Activated gamma-delta T cell (primary cell): ENCODE data around the gene ATP1B2.

Experiments
- DNase-seq: peaks from one replicate; lab custom pipeline; 2025; lab: John Stamatoyannopoulos, UW

ATP1B2 gene

DNA sequence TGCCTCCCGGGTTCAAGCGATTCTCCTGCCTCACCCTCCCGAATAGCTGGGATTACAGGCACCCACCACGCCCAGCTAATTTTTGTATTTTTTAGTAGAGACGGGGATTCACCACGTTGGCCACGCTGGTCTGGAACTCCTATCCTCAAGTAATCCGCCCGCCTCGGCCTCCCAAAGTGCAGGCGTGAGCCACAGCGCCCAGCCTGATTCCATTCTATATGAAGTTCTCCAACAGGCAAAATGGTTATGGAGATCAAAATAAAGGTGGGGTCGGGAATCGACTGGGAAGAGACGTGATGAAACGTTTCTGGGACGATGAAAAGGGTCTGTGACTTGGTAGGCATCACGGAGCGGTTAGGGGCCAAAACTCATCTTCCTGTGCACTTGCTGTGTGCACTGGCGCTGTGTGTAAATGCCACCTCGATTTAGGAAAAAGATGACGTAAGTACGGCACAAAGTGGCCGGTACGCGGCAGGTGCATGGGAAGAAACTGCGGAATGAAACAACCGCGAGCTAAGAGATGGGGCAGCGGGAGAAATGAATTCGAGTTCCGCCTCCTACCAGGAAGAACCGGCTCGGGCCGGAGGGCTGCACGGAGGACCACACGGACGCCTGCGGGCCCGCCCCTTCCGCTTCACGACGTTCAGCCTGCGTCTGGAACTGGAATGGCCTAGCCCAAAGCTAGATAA lies 35.0 kb downstream of the ATP1B2 start:
- peak; percentile 79 for DNase-seq

DNA sequence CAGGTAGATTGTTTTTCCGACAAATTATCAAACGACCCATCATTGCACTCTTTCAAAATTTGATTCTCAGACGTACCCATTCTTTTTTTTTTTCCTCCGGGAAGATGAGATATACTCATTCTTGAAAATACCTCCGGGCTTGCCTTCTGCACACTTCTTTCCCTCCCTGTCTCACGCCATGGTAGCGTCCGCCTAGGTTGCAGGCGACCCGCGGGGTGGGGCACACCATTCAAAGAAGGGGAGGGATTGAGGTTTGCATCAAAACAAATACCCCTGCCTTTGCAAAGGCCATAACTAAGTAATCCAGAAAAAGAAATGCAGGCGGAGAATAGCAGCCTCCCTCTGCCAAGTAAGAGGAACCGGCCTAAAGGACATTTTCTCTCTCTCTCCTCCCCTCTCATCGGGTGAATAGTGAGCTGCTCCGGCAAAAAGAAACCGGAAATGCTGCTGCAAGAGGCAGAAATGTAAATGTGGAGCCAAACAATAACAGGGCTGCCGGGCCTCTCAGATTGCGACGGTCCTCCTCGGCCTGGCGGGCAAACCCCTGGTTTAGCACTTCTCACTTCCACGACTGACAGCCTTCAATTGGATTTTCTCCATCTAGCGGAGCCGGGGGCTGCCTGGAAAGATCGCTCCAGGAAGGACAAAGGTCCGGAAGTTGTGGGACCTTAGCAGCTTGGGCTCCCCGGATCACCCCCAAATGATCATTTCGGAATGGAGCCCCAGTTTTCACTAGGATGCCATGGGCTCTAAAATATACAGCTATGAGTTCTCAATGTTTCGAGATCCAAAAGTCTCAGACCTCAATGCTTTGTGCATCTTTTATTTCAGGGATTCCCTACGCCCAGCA lies 35.7 kb downstream of the ATP1B2 start:
- DNase-seq: peak; percentile 47

DNA sequence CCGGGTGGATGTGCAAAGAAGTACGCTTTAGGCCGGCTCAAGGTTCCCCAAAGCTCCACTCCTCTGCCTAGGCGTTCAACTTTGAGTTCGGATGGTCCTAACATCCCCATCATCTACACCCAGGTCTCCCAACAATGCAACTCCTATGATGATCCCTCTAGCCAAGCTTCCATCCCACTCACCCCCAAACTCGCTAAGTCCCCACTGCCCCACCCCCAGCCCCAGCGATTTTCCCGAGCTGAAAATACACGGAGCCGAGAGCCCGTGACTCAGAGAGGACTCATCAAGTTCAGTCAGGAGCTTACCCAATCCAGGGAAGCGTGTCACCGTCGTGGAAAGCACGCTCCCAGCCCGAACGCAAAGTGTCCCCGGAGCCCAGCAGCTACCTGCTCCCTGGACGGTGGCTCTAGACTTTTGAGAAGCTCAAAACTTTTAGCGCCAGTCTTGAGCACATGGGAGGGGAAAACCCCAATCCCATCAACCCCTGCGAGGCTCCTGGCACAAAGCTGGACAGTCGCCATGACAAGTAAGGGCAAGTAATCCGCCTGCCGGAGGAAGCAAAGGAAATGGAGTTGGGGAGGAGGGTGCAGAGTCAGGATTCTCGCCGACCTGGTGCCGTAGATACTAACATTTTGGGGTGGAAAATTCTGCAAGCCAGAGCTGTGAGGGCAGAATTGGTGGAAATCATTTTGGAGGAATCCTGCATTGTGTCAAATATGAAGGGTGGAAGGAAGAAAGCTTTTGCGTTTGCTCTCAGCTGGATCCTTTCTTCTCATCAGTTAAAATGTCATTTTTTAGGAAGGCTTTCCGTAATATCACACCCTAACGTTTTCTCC lies 36.6 kb downstream of the ATP1B2 start, which contains the start of gene TP53:
TSS of gene TP53 (minus strand) at position 419 of the 836 bp plus-strand sequence. CDS start 10,896 bp downstream, outside the sequence.
- DNase-seq: no peak

DNA sequence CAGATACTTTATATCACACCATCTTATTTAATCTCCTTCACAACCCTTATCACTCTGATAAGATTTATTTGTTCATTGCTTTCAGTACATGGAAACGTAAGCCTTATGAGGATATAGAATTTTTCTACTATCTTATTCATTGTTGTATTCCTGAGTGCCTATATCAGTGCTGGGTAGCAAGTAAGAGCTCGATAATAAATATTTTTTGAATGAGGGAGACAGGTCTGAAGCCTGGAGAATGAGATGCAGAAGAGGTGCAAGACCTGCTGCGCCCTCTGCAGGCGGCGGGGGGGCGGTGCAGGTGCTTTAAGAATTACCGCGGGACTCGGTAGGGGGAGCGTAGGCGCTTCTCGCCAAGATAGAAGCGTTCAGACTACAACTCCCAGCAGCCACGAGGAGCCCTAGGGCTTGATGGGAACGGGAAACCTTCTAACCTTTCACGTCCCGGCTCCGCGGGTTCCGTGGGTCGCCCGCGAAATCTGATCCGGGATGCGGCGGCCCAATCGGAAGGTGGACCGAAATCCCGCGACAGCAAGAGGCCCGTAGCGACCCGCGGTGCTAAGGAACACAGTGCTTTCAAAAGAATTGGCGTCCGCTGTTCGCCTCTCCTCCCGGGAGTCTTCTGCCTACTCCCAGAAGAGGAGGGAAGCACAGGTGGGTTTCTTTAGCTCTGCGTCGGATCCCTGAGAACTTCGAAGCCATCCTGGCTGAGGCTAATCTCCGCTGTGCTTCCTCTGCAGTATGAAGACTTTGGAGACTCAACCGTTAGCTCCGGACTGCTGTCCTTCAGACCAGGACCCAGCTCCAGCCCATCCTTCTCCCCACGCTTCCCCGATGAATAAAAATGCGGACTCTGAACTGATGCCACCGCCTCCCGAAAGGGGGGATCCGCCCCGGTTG lies 37.4 kb downstream of the ATP1B2 start, which contains the start of gene WRAP53:
TSS of gene WRAP53 (plus strand) at position 570 of the 900 bp plus-strand sequence. CDS start at position 742, 172 bp downstream.
- DNase-seq: peak; percentile 83

DNA sequence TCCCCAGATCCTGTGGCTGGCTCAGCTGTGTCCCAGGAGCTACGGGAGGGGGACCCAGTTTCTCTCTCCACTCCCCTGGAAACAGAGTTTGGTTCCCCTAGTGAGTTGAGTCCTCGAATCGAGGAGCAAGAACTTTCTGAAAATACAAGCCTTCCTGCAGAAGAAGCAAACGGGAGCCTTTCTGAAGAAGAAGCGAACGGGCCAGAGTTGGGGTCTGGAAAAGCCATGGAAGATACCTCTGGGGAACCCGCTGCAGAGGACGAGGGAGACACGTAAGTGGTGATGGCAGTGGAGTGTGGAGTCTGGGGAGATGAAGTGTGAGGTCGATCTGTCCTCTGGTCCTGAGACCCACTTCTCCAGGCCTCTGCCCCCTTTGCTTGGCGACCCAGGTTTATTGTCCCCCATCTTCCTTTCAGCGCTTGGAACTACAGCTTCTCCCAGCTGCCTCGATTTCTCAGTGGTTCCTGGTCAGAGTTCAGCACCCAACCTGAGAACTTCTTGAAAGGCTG lies 38.1 kb downstream of the ATP1B2 start:
- no peak for DNase-seq

DNA sequence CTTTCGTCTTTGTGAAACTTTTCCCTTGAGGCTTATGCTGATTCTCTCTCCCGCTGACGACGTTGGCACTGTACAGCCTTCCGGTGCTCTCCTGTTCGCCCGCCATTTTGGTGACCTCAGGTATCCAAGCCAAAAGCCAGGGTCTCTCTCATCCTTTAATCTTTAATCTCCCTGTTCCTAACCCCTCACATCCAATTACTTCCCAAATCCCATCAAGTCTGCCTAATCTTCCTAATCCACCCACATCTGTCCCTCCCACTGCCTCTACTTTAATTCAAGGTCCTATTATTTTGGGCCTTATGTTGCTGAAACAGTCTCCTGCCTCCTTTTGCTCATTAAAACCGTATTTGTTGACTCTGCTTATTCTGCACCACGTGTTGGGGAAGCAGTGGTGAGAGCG lies 44.9 kb downstream of the ATP1B2 start:
- no peak for DNase-seq

DNA sequence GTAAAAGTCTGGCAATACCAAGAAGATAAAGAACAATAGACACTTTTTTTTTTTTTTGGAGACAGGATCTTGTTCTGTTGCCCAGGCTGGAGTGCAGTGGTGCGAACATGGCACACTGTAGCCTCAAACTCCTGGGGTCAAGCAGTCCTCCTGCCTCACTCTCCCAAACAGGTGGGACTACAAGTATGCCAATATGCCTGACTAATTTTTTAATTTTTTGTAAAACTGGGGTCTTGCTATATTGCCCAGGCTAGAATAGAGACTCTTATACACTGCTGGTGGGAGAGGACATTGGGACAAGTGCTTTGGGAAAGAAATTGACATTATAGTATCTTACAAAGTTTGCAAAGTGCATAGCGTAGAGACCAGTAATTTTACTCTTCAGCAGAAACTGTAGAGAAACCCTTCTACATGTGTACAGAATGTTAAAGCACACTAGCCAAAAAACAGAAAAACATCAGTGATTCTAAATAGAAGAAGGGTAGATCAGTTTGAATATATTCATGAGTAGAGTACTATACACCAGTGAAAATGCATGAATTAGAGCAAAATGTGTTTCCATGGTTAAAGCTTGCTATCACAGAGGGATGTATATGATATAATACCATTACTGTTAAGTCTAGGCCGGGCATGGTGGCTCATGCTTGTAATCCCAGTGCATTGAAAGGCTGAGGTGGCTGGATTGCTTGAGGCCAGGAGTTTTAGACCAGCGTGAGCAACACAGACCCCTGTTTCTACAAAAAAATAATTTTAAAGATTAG lies 47.3 kb downstream of the ATP1B2 start:
- no peak for DNase-seq

DNA sequence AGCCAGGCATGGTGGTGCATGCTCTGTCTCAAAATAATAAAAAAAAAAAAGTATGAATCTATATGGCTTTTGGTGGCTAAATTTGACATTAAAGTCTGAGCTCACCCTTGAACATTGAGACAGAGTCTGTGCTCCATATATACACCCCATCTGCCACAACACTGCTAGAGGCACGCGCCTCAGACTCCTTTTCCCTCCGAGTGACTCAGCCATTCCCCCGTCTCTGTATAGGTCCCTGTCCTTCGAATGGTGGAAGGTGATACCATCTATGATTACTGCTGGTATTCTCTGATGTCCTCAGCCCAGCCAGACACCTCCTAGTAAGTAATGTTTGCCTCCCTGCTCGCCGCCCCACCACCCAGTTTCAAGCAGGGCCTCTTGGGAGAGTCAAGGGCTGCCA lies 49.8 kb downstream of the ATP1B2 start:
- DNase-seq: no peak

DNA sequence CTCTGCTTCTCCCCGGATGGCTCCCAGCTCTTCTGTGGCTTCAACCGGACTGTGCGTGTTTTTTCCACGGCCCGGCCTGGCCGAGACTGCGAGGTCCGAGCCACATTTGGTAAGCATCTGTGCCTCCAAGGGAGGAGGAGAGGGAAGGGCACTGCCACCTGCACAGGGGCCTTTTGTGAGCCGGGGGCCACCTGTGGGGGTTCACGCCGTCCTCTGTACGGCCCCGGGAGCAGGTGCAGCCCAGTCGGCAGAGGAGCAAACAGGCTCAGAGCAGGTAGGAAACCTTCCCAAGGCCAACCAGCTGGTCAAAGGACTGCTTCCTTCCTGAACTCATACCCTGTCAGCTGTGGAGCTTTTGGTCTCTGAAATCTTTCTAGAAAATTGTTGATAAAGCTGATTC lies 51.0 kb downstream of the ATP1B2 start:
- no peak for DNase-seq

DNA sequence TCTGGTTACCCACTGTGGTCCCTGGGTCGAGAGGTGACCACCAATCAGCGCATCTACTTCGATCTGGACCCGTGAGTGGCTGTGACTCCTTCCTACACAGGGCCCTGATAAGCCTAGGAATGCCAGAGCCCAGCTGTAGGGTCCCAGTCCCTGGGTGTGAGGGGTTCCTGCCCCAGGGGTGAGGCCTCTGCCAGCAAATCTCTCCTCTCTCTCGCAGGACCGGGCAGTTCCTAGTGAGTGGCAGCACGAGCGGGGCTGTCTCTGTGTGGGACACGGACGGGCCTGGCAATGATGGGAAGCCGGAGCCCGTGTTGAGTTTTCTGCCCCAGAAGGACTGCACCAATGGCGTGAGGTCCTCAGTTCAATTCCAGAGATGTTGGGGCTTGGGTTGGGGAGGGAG lies 52.0 kb downstream of the ATP1B2 start:
- DNase-seq: no peak

DNA sequence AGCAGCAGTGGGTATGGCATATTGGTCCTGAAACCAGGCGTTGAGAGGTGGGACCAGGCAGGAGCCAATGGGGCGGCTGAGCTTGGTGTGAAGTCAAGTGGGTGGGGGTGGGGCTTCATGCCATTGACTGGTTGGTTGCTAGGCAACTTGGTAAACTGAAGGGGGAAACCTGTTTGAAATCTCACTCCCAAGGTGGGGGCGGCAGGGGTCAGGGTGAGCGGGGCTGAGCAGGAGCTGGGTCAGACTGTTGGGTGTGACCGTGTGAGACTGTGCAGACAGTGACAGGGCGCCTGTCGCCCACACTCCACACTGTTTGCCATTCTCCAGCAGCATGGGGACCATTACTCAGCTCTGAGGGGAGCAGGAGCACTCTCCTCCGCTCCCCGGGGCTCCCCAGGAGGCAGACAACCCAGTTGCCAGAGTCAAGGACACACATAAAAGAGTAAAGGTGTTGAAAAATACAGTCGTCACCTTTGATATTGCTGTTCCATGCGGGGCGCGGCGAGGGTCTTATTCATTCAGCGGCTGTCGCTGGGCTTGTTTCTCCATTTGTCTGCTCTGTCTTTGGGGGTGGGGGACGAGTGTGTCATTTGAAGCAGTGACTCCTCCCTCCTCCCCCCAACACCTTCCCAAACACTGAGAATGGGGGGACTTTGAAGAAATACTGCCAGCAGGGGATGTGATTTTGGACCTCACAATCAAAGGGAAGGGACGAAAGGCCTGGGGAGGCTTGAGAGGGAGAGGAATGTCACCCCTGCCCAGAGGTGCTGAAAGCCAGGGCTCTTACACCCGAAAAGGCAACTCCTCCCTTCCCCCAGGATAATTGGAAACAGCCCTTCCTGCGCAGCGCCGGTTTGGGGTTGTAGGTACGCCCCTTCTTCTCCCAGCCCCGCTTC lies 53.1 kb downstream of the ATP1B2 start:
- no peak for DNase-seq

DNA sequence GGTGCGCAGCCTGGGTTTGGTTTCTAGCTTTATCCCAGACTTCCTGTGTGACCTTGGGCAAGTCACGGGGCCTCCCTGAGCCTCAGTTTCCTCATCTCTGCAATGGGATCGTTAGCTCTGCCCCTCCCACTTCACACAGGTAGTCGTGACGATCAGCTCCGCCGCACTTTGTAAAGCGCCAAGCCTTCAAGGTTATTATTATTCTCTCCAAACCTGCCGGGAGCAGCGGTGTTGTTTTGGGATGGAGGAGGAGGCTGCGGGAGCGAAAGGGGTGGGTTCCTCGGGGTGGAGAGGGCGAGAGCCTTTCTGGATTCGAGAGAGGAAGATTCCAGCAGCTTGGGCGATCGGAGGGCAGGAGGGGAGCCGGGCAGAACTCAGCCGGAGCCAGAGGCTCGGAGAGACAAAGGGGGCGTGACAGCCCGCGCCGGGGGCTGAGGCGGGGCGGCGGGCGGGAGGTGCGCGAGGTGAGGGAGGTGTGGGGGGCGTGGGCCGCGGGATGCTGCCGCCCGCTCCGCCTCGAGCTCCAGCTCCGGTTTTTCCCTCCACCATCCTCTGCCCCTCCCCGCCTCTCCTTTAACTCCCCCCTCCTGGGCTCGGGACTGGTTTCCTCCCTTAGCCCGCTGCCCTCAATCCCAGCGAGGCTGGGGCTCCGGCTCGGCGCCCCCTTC lies 54.0 kb downstream of the ATP1B2 start, which contains the start of gene EFNB3:
TSS of gene EFNB3 (plus strand) at position 602 of the 668 bp plus-strand sequence. CDS start 397 bp downstream, outside the sequence.
- DNase-seq: no peak

DNA sequence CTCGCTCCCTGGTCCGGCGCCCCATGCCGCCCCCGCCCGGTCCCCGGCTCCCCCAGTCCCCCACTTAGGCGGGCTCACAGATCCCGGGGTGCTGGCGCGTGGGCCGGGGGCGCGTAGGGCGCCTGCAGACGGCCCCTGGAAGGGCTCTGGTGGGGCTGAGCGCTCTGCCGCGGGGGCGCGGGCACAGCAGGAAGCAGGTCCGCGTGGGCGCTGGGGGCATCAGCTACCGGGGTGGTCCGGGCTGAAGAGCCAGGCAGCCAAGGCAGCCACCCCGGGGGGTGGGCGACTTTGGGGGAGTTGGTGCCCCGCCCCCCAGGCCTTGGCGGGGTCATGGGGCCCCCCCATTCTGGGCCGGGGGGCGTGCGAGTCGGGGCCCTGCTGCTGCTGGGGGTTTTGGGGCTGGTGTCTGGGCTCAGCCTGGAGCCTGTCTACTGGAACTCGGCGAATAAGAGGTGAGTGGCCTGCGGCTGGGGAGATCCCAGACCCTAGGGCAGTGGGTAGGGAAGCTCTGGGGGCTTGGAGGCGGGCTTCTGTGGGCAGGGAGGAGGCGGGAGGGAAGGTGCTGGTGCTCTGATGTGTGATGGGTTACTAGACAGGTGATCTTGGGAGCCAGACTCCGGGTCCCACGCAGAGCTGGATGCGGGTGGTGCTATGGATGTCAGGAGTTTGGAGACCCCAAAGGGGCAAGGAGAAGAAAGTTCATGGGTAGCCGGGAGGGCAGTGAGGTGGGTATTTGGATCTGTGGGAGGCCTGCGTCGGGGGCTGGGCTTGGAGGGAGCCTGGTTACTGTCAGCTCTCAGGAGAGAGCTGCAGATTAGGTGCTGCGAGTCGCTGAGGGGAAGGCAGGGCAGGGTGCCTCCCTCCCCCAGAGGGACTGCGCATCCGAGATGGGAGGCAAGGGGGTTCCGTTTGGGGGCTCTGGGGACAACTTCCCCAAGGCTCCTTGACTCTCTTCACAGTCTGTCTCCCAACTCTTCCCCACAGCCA lies 54.8 kb downstream of the ATP1B2 start:
- DNase-seq: no peak

DNA sequence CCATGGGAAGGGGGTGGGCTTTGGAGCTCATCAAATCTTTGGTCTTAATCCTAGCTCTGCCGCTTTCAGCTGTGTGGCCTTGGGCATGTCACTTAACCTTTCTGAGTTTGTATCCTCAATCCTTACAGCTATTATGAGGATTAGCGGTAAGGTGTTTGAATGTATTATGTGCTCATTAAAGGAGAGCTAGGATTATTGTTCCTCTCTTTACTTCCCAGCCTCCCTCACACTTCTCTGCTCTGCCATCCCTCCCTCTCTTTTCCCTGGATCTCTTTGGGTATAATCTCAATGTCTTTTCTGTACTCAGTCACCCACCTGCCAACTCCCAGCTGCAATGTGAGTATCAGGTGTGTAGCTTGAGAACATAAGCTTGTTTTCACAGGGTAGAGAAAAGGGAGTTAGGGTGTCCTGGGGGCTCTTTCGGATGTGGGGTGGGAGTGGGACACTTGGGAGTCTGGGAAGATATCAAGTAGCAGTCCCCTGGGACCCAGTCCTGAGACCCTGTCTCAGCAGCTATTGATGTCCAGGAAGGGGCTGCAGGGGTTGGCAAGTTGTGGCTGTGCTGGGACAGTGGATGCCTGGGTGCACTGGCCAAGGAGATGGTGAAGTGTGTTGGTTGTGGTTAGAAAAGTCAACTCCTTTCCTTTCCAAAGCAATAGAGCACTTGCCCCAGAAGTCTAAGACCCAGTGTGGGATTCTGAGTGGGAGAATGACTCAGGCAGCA lies 56.1 kb downstream of the ATP1B2 start:
- no peak for DNase-seq
